Measurements from ENCODE around the gene EXT2. TPM values are rescaled to one million over a fixed set of nuclear protein-coding genes. Genes with fewer than 3 reads are reported as not detected.

The EXT2 gene
- total and polyA plus RNA-seq, 7 donors, result 11.0 to 23.5 (median 21.4) TPM

DNA sequence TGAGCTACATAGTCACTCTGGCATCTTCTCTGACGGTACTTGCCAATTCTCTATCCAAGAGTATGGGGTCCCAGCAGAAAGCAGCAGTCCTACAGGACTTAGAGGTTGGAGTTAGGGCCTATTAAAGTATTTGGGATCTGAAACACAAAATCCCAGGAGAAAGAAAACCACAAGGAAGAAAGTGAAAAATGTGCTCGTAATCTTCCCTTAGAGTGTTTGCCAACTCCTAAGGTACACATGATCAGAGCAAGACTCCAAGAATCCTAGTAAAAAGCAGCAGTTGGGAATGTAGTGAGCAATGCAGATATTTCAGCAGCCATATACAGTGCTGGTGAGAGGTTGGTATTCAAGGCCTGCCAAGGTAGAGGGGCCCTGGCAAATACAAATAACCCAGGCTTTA, 71.6 kb downstream of the EXT2 start:
- Histone ChIP-seq H3K4me1 (peaks cover 7% of the 10 kb centered on the region), H3K4me3 (no peak overlapping the region), H3K27me3 (ENCODE audit: insufficient read depth in 3 of 3, low read length in 2 of 3) (no peaks in the 10 kb centered on the region), H3K36me3 (ENCODE audit: insufficient read depth in 1 of 2, low read depth in 1 of 2) (peaks cover 0 to 3% of the 10 kb centered on the region in 2 donors), H3K9me3 (no peaks in the 10 kb centered on the region), H3K27ac (no peak overlapping the region)
- intact Hi-C loops (cut with DNase I), result no loop called here
- WGBS, 3 donors, result 77 to 91% (median 89%) methylated on average over 2 of the region's 2 CpGs
- DNase-seq (no peak), ATAC-seq (no peak)
- TF ChIP-seq, protein P1, sequence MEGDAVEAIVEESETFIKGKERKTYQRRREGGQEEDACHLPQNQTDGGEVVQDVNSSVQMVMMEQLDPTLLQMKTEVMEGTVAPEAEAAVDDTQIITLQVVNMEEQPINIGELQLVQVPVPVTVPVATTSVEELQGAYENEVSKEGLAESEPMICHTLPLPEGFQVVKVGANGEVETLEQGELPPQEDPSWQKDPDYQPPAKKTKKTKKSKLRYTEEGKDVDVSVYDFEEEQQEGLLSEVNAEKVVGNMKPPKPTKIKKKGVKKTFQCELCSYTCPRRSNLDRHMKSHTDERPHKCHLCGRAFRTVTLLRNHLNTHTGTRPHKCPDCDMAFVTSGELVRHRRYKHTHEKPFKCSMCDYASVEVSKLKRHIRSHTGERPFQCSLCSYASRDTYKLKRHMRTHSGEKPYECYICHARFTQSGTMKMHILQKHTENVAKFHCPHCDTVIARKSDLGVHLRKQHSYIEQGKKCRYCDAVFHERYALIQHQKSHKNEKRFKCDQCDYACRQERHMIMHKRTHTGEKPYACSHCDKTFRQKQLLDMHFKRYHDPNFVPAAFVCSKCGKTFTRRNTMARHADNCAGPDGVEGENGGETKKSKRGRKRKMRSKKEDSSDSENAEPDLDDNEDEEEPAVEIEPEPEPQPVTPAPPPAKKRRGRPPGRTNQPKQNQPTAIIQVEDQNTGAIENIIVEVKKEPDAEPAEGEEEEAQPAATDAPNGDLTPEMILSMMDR (IDR thresholded peaks at IDR 0.05), result no peak

GRCh38 chr11:44171518-44171917, 76.0 kb downstream of the EXT2 start:
- peaks cover 2 to 5% of the 10 kb centered on the region in 2 donors for H3K36me3 ChIP-seq (ENCODE audit: insufficient read depth in 1 of 2, low read depth in 1 of 2)
- no peak for DNase-seq
- intact Hi-C loops (cut with DNase I), result loop anchor here in 1 of 2 donors (10.0 kb wide), 1 partner anchor 73 kb away; no protein-coding TSS in a partner anchor
- H3K27me3 ChIP-seq (ENCODE audit: insufficient read depth in 3 of 3, low read length in 2 of 3), result no peaks in the 10 kb centered on the region
- peaks cover 12% of the 10 kb centered on the region for H3K4me1 ChIP-seq
- no peaks in the 10 kb centered on the region for H3K9me3 ChIP-seq
- no peak overlapping the region for H3K4me3 ChIP-seq
- no peak overlapping the region for H3K27ac ChIP-seq
- TF ChIP-seq, protein P1 (IDR thresholded peaks at IDR 0.05), result no peak
- ATAC-seq, result no peak
- 86 to 93% (median 86%) methylated on average over 4 of the region's 4 CpGs for WGBS, 3 donors

DNA sequence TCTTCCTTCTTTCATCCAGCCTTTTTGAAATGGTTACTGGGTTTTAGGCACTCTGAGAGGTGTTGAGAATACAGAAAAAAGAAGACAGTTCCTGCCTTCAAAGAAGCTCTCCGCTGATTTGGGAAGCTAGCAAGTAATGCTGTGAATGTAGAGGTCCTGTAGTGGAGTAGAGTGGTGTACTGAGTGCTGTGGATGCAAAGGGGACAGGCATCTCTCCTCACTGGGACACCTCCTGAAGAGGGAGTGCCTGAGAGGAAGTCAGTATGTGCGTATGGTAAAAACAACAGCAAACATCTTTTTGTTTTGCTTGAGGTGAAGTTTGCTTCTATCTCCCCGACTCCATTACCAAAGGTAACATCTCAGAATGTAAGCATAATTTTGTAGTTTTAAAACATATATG, 77.5 kb downstream of the EXT2 start:
- no peaks in the 10 kb centered on the region for H3K9me3 ChIP-seq
- H3K27me3 ChIP-seq (ENCODE audit: insufficient read depth in 3 of 3, low read length in 2 of 3), result no peaks in the 10 kb centered on the region
- H3K4me3 ChIP-seq, result no peak overlapping the region
- TF ChIP-seq, protein P1 (IDR thresholded peaks at IDR 0.05), result no peak
- ATAC-seq (no peak), DNase-seq (no peak)
- H3K36me3 ChIP-seq (ENCODE audit: insufficient read depth in 1 of 2, low read depth in 1 of 2), result peaks cover 2 to 5% of the 10 kb centered on the region in 2 donors
- H3K4me1 ChIP-seq, result peaks cover 16% of the 10 kb centered on the region
- intact Hi-C loops (cut with DNase I), result loop anchor here in 1 of 2 donors (10.0 kb wide), 1 partner anchor 72 kb away; no protein-coding TSS in a partner anchor
- no peak overlapping the region for H3K27ac ChIP-seq
- 94 to 98% (median 97%) methylated on average over 3 of the region's 3 CpGs for WGBS, 3 donors

DNA sequence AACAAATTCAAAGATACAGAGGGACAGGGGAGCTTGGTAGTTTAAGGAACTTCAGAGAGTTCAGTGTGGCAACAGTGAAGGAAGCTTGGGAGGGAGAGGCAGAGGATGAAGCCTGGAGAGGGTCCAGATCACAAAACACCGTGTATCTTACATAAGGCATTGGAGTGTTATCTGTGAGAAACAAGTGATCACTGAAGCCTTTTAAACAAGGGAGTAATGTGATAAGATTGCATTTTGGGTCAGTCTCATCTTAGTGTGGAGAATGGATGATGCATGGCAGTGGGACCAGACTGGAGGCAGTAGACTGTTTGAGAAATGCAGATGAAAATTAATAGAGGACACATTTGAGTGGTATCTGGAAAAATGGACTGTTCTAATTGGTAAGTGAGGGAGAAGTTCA, 79.4 kb downstream of the EXT2 start:
- DNase-seq (no peak), ATAC-seq (no peak)
- intact Hi-C loops (cut with DNase I), result loop anchor here (5.0 to 10.0 kb wide), 3 partner anchors 67 to 357 kb away; no protein-coding TSS in a partner anchor
- Histone ChIP-seq H3K9me3 (no peaks in the 10 kb centered on the region), H3K4me3 (no peak overlapping the region), H3K27ac (no peak overlapping the region), H3K4me1 (peaks cover 28% of the 10 kb centered on the region), H3K27me3 (ENCODE audit: insufficient read depth in 3 of 3, low read length in 2 of 3) (no peaks in the 10 kb centered on the region), H3K36me3 (ENCODE audit: insufficient read depth in 1 of 2, low read depth in 1 of 2) (peaks cover 2 to 5% of the 10 kb centered on the region in 2 donors)
- TF ChIP-seq, protein P1 (IDR thresholded peaks at IDR 0.05), result no peak
- WGBS, 3 donors, result 34 to 63% (median 44%) methylated on average over 1 of the region's 1 CpG

All from psoas muscle (tissue), 8 donors.